ENCODE measurements around the gene CHADL. TPM values are rescaled to one million over a fixed set of nuclear protein-coding genes. Genes with fewer than 3 reads are reported as not detected.

CHADL gene
- total and polyA plus RNA-seq, 2 of the 4 experiments (the other 2 are of a cell fraction) = 0.18 to 0.53 TPM

DNA sequence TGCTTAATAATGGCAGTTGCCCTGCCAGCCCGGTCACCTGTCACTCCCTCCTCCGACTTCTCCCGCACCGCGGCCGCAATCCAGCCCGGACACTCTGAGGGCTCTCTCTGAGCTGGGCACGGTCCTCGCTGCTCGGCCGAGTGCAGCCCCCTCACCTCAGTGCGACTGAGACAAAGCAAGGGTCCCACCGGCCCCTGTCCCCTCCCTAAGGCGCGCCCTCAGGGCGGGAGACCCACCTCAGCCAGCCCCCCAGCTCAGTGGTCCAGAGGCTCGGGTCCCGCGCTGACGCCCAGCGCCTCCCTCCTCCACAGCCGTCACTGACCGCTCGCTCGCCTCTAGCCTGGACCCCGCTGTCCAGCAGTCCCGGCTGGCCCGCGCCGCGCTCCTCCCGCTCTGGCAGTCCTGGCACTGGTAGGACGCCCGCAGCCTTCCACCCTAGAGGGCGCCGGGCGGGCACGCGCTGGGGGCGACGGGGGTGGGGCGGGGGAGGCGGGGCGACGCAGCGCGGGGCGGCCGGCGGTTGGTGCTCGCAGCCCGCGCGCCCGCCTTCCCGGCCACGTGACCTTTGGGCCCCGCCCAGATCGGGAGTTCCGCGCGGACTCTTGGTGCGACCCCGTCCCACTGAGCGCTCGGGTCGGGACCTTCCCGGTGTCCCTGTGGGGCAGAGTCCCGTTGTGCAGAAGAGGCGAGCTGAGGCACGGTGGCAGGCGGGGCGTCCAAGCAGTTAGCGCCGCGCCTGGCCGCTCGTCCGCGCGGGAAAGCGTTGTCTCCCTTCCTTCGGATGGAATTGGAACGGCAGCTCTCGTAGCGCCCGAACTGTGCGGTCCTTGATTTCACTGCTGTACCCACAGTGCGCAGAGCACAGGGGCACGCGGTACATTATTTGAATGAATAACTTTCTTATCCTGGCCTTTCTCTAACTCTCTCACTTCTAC is 43.4 kb downstream of the CHADL start:
- H4K5ac ChIP-seq (ENCODE audit: low read depth, low read length) = no peak overlapping the region
- POLR2A ChIA-PET (ENCODE audit: unreplicated experiment) = no interaction called here
- 0 out of 2 replicates have a peak overlapping the region, but pooled peaks have one; percentile 30 for H3K56ac ChIP-seq (ENCODE audit: extremely low read depth, insufficient read depth, low read length)
- H2BK20ac ChIP-seq (ENCODE audit: low read depth, low read length) = no peak overlapping the region
- peak; percentile 95 for ATAC-seq (ENCODE audit: low read depth)
- no peak overlapping the region for H3K18ac ChIP-seq (ENCODE audit: low read depth, low read length)
- no peaks in the 10 kb centered on the region for H3K9me3 ChIP-seq (ENCODE audit: control insufficient read depth, insufficient read depth, low read length)
- dilution Hi-C loops (cut with HindIII; ENCODE audit: low sequenced_read_pairs, unreplicated experiment) (no loop called here), intact Hi-C loops (cut with micrococcal nuclease) (no loop called here), in situ Hi-C loops (cut with MboI; ENCODE audit: low sequenced_read_pairs) (no loop called here)
- no peak overlapping the region for H2BK15ac ChIP-seq (ENCODE audit: low read depth, low read length)
- no TSS peak for BruUV-seq (replicated peaks)
- 0% methylated on average over 31 of the region's 91 CpGs; no CpG with 5 or more reads in 1 of the 2 experiments for WGBS, 2 experiments (ENCODE audit: extremely low coverage in 2 of 2, insufficient read length in 1 of 2)
- H3K14ac ChIP-seq (replicated peaks; ENCODE audit: low read depth, low read length) = 0 out of 2 replicates have a peak overlapping the region, but pooled peaks have one; percentile 30
- peak overlapping the region; percentile 73 for H3K23ac ChIP-seq (ENCODE audit: low read depth, low read length)
- peak overlapping the region in 1 of 2 experiments; percentile 21; a peak in 1 of 4 replicates for H4K8ac ChIP-seq (ENCODE audit: low read depth in 2 of 2, low read length in 2 of 2)
- no peaks in the 10 kb centered on the region; a peak in 1 of 4 replicates for H3K79me1 ChIP-seq (ENCODE audit: low read depth in 1 of 2, low read length in 2 of 2)
- CTCF ChIA-PET = no interaction called here
- H2BK5ac ChIP-seq (ENCODE audit: low read depth, low read length, poor library complexity, severe bottlenecking) = no peak overlapping the region
- no peaks in the 10 kb centered on the region for H4K20me1 ChIP-seq (ENCODE audit: insufficient read depth, low read length)
- no peak overlapping the region for H3K4ac ChIP-seq (ENCODE audit: low read depth, low read length)
- peak overlapping the region; percentile 98 for H3K4me3 ChIP-seq (ENCODE audit: insufficient read depth, low read depth, low read length)
- H3K36me3 ChIP-seq (ENCODE audit: control insufficient read depth, insufficient read depth, low read length) = no peaks in the 10 kb centered on the region
- H3K4me2 ChIP-seq (ENCODE audit: low read depth, low read length) = peak overlapping the region; percentile 96
- H3K9ac ChIP-seq (ENCODE audit: low read depth, low read length) = peak overlapping the region; percentile 40
- peaks cover 3% of the 10 kb centered on the region; the same call in 1 of the 2 replicates for H3K27me3 ChIP-seq (ENCODE audit: control insufficient read depth, insufficient read depth, low read length)
- no peaks in the 10 kb centered on the region for H3K4me1 ChIP-seq (ENCODE audit: control insufficient read depth, insufficient read depth, low read length)
- H3K27ac ChIP-seq (ENCODE audit: insufficient read depth, low read length) = no peak overlapping the region; the same call in 1 of the 2 replicates
- H3K9me1 ChIP-seq (ENCODE audit: insufficient read depth, low read length) = no peaks in the 10 kb centered on the region
- H2AK5ac ChIP-seq (ENCODE audit: low read depth, low read length) = no peak overlapping the region
- TF ChIP-seq MAZ (IDR thresholded peaks at IDR 0.05; ENCODE audit: borderline replicate concordance, low read depth, low read length) = peak; percentile 74; the same call in 1 of the 2 replicates
- TF ChIP-seq USF2 (IDR thresholded peaks at IDR 0.05; ENCODE audit: low read depth, low read length) = peak; percentile 95
- no peak for TF ChIP-seq RFX5 (IDR thresholded peaks at IDR 0.05; ENCODE audit: low read depth, low read length)
- TF ChIP-seq, protein P1, sequence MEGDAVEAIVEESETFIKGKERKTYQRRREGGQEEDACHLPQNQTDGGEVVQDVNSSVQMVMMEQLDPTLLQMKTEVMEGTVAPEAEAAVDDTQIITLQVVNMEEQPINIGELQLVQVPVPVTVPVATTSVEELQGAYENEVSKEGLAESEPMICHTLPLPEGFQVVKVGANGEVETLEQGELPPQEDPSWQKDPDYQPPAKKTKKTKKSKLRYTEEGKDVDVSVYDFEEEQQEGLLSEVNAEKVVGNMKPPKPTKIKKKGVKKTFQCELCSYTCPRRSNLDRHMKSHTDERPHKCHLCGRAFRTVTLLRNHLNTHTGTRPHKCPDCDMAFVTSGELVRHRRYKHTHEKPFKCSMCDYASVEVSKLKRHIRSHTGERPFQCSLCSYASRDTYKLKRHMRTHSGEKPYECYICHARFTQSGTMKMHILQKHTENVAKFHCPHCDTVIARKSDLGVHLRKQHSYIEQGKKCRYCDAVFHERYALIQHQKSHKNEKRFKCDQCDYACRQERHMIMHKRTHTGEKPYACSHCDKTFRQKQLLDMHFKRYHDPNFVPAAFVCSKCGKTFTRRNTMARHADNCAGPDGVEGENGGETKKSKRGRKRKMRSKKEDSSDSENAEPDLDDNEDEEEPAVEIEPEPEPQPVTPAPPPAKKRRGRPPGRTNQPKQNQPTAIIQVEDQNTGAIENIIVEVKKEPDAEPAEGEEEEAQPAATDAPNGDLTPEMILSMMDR (conservative IDR thresholded peaks at IDR 0.05; ENCODE audit: low read depth, low read length) = 0 out of 2 replicates have a peak, but pooled peaks have one; percentile 6
- H2AK9ac ChIP-seq (replicated peaks; ENCODE audit: low read depth, low read length, poor library complexity) = peak overlapping the region; percentile 61
- peak overlapping the region; percentile 100 for H2AFZ ChIP-seq (replicated peaks; ENCODE audit: low read length, poor library complexity)
- peak; percentile 35 for DNase-seq
- H2BK120ac ChIP-seq (ENCODE audit: low read depth, low read length) = no peak overlapping the region
- H4K91ac ChIP-seq (ENCODE audit: insufficient read depth, low read depth, low read length) = no peak overlapping the region

Measured in IMR-90 (cell line).